ENCODE results near the gene FCN3.

FCN3 gene

GRCh38 chr1:27360159-27361043, 14.2 kb downstream of the FCN3 start:
- no peak for DNase-seq (ENCODE audit: low read depth in 2 of 3, low spot score in 2 of 3)

- DNase-seq (ENCODE audit: low read depth in 2 of 3, low spot score in 2 of 3), result no peak
Measured at GRCh38 chr1:27359822-27360158, 14.8 kb downstream of the FCN3 start.

DNA sequence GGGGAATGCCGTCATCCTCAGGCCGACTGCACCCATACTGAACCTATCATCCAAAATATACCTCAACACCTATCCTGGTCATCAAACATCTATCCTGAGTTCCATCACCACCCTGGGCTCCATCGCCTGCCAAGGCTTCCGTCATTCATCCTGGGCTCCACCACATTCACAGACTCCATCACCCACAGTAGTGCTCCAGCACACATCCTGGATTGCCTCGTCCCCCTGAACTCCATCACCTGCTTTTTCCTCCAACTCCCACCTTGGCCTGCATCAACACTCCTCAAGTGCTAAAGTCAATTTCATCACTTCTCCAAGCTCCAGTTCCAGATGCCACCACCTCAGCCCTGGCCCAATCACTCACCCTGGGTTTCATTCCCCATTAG, 15.7 kb downstream of the FCN3 start:
- no peak for DNase-seq (ENCODE audit: low read depth in 2 of 3, low spot score in 2 of 3)

DNA sequence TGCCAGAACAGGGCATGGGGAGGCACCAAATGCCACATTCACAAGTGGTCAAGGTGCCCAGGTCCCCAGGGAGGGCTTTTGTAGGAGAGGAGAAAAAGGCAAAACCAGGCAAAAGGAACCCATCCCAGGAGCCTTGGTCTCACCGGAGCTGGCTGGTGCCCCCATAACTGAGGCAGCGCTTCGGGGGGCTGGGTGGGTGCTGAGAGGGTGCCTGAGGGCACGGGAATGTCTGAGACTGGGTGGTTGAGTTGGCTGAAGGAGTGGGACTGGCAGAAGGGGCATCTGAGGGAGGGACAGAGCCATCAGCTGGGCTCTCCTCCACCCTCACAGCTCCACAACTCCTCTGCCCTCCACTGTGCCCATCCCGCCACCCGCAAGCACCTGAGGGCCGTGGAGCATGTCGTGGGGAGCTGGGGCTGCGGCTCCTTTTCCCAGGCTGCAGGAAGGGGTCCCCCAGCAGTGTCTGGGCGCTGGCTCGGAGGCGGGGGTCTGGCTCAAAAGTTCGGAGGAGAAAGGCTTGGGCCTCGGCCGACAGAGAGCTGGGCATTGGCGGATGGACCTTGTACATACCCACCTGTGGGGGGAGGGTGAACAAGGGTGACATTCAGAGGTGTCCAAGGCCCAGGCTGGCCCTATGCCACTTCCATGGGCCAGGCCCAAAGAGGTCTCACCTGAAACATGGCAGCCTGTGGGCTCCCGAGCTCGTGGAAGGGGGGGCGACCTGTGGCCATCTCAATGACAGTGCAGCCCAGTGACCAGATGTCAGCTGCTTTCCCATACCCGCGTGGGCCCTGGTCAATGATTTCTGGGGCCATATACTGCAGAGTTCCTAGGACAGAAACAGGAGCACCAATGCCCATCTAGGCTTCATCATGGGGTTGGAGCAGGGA, 16.3 kb downstream of the FCN3 start:
- DNase-seq (ENCODE audit: low read depth in 2 of 3, low spot score in 2 of 3), result no peak

DNA sequence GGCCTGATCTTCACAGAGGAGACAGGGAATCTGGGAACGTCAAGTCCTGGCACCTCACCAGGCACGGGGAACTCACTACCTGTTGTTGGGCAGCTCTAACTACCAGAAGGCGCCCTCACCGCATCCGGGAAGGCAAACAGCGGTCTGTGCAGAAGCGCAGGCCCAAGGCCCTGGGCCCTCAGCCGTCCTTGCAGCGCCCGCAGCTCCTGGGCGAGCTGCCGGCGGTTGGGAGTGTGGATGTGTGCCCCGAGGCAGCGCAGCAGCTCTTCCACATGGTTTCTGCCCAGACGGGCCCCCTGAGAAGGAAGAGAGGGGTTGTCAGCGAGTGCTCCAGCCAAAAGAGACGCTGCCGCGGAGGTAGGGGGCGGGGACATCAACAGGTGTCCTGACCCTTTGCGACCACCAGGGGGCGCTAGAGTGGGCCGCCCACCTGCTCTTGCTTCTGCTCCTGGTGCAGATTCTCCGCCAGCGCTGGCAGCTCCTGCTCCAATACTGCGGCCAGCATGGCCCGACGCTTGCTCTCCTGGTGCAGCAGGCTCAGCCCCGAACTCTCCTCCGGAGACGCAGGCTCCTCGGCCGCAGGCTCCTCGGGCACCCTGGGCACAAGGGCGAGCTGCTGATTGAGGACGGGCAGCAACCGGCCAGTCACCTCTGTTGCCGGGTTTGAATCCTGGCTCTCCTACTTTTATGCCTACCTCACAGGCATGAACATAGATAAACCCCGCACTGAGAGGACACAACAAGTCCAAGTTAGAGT, 17.2 kb downstream of the FCN3 start:
- peak in 2 of 3 experiments; percentile 59 to 83 for DNase-seq (ENCODE audit: low read depth in 2 of 3, low spot score in 2 of 3)

DNA sequence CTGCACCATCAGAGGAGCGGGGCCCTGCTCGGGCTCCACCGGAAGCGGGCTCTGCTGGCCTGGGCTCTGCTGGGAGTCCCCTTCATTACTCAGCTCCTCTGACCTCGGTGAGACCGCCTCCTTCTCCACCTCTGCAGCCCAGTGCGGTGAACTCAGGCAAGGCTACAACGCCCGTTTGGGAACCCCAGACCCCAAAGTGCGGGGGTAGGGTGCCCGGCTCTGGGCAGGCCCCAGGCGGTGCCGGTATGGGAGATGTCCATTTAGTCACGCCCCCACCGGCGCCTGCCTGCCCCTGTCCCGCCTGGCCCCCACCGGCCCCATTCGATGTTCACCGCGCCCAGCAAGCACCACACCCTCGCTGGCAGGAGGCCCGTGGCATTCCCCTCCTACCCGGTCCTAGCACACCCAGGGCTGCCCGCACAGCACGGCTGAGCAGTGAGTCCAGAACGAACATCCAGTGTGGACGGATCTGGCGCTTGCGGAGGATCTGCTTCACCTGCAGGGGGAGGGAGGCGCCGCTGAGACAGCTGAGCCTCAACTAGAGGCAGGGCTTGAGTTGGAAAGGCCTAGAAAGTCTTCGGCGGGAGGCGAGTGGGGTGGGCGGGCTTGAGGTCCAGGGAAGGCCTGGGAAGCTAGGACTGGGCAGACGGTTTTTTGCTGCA, 17.9 kb downstream of the FCN3 start:
- no peak for DNase-seq (ENCODE audit: low read depth in 2 of 3, low spot score in 2 of 3)

DNA sequence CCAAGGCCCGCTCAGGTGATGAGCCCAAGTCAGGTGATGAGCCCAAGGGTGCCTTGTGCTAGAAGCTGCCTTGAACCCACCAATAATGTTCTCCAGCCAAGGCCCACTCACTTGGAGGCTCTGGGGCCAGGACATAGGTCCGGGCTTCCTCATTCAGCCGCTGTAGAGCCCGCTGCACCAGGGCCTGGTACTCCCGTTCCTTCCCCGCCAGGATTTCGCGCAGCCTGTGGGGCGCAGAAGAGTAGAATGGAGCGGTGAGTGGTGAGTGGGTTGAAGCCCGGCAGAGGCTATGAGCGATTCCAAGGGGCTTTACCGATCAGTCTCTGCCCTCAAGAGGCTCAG, 18.4 kb downstream of the FCN3 start:
- no peak for DNase-seq (ENCODE audit: low read depth in 2 of 3, low spot score in 2 of 3)

DNA sequence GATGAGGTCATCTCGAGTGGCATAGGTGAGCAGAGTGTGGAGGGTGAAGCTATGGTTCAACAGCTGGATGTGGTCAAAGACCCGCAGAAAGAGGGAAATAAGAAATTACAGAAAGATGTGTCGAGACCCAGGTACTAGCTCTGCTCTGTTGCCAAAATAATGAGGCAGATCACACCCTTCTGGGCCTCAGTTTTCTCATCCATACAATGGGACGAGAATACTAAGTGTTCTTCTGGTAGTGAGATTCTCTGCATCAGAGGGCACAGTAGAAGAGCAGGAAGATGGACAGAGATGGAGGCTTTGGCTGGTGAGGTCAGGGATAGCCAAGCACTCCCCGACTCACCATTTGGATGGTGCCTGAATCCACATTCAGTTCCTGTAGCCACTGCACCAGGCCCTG, 18.9 kb downstream of the FCN3 start:
- no peak for DNase-seq (ENCODE audit: low read depth in 2 of 3, low spot score in 2 of 3)

GRCh38 chr1:27353629-27354028, 21.0 kb downstream of the FCN3 start:
- no peak for DNase-seq (ENCODE audit: low read depth in 2 of 3, low spot score in 2 of 3)

- DNase-seq (ENCODE audit: low read depth in 2 of 3, low spot score in 2 of 3), result no peak
Measured at GRCh38 chr1:27353166-27353565, 21.5 kb downstream of the FCN3 start.

DNA sequence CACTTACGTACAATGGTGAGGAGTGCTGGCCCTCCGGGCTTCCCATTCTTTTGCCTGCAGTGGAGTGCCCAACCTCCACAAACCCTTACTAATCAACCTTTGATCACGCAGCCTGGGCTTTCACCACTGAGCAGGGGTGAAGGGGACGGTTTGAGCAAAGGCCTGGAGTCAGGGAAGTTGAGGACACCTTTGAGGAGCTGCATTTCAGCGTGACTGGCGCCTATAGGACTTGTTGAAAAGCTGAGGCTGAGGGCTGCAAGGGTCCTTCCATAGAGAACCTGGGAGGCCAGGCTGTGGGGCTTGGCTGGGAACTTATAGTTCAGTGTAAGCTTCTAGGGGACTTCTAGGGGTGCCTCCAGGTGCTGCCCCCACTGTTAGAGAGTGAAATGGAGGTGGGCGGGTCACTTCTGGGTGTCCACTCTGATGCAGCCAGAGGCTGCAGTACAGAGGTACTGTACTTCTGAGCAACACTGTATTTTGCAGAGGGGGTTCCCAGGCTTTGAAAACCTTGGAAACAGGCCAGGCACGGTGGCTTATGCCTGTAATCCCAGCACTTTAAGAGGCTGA, 23.0 kb downstream of the FCN3 start:
- no peak for DNase-seq (ENCODE audit: low read depth in 2 of 3, low spot score in 2 of 3)

DNA sequence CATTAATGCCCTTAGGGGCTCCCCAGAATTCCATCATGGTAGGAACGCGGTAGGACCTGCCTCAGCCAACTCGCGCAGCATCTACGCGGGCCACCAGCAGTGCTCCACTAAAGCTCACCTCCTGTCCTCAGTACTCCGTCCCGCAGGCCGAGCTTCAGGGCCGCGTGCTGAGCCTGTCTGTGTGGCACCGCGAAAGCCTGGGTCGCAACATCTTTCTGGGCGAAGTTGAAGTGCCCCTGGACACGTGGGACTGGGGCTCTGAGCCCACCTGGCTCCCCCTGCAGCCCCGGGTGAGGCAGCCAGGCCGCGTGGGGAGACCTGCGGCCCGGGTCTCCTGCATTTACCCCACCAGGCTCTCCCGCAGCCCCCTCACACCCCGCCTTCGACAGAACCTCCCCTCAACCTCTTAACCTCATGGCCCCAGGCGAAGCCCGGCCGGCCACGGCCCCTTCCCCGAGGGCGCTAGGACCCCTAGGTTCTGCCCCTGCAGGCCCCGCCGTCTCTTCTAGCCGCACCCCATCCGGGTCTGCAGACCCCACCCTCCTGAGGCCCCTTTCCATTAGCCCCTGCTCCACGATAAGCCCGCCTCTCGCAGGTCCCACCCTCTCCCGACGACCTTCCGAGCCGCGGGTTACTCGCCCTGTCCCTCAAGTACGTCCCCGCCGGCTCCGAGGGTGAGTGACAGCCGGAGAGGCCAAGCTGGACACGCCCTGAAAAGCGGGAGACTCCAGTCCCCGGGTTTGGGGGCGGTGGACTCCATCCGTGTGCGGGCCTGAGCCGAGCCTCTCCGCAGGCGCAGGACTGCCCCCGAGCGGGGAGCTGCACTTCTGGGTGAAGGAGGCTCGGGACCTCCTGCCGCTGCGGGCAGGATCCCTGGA, 23.7 kb downstream of the FCN3 start:
- DNase-seq (ENCODE audit: low read depth in 2 of 3, low spot score in 2 of 3), result no peak

DNA sequence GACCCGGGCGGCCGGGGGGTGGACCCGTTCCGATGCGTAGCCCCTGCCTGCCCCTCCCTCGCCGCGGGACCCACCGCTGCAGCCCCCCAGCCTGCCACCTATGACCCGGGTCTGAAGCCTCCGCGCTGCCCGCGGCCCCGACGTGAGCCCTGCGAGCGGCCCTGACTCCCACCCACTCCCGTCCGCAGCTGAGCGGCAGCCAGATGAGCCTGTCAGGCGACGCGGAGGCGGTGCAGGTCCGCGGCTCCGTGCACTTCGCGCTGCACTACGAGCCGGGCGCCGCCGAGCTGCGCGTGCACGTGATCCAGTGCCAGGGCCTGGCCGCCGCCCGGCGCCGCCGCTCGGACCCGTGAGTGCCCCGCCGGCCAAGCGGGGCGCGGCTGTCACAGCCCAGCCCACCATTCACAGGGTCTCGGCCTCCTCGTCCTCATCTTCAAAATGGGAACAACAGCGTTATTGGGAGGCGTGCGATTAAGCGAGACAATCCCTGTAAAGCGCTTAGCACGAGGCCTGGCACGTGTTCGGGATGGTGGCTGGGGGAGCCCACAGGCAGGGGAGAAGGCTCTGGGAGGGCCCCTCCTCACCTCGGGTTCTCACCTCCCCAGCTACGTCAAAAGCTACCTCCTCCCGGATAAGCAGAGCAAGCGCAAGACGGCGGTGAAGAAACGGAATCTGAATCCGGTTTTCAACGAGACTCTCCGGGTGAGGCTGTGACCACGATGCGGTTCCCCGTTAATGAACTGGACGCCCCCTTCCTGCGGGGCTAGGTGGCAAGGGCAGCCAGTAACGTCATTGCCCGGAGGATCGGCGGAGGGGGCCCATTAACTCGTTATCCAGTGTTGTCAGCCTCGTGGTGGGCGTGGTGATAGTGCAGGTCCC, 24.6 kb downstream of the FCN3 start:
- no peak for DNase-seq (ENCODE audit: low read depth in 2 of 3, low spot score in 2 of 3)

GRCh38 chr1:27348861-27349783, 25.5 kb downstream of the FCN3 start:
- no peak for DNase-seq (ENCODE audit: low read depth in 2 of 3, low spot score in 2 of 3)

GRCh38 chr1:27346991-27347624, 27.5 kb downstream of the FCN3 start:
- no peak for DNase-seq (ENCODE audit: low read depth in 2 of 3, low spot score in 2 of 3)

DNA sequence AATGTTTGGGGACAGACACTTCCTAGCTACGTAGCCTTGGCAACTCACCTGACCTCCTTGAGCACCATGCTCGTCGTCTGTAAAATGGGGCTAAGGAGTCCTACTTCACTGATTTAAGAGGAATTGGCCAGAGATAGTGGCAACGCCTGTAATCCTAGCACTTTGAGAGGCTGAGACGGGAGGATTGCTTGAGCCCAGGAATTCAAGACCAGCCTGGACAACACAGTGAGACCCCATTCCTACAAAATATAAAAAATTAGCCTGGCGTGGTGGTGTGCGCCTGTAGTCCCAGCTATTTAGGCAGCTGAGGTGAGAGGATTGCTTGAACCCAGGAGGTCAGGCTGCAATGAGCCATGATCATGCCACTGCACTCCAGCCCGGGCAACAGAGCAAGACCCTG, 28.3 kb downstream of the FCN3 start:
- DNase-seq (ENCODE audit: low read depth in 2 of 3, low spot score in 2 of 3), result no peak

DNA sequence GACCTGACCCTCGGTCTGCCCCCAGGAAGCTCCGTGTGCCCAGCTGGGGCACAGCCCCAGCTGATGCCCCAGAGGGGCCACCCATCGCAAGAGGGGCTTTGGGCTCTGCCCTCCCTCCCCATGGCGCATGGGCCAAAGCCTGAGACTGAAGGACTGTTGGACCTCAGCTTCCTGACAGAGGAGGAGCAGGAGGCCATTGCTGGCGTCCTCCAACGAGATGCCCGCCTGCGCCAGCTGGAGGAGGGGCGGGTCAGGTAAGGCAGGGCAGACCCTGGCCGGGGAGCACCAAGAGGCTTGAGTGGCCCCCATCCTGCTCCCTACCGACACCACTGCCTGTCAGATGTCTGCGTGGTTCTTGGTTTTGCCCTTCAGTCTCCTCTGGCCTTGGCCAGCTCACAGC, 29.4 kb downstream of the FCN3 start:
- no peak for DNase-seq (ENCODE audit: low read depth in 2 of 3, low spot score in 2 of 3)
